H1 (cell line): ENCODE data around the gene BOK. TPM values are rescaled to one million over a fixed set of nuclear protein-coding genes. Genes with fewer than 3 reads are reported as not detected.

Experiments
- CTCF ChIA-PET: fragments of 300-600 bp; sonication (Branson Sonifier 250); formaldehyde crosslinking; loops from one replicate; lab custom pipeline; 2021; ENCODE audit not compliant: partially characterized antibody; lab: Charles Lee
- POLR2A ChIA-PET: fragments of 300-600 bp; sonication (Branson Sonifier 250); formaldehyde crosslinking; loops from one replicate; lab custom pipeline; 2021; ENCODE audit warnings: inconsistent platforms; ENCODE audit not compliant: partially characterized antibody; lab: Charles Lee
- DNase-seq, 2 experiments: peaks; one replicate each; pipeline versions ENCODE4 v3.0.0 to v3.0.0-alpha.2; 2010 to 2022; ENCODE audit warnings: low spot score in 2 of 2, low read depth in 1 of 2, mixed read lengths in 1 of 2
- FAIRE-seq: peaks from 2 replicates; lab custom pipeline; 2011; peaks lifted over from hg19 to GRCh38; lab: Jason Lieb, UNC
- H2AFZ ChIP-seq: 2 replicates; pipeline ENCODE4 v1.8.1; 2012; ENCODE audit warnings: low read length, inconsistent platforms
- H2AK5ac ChIP-seq: 2 replicates; pipeline ENCODE4 v1.6.1; 2013; ENCODE audit warnings: low read depth, low read length
- H2BK120ac ChIP-seq: replicated peaks from 2 replicates; pipeline ENCODE3; 2013; ENCODE audit warnings: low read depth, low read length, inconsistent platforms
- H2BK12ac ChIP-seq: 2 replicates; pipeline ENCODE4 v1.6.1; 2013; ENCODE audit warnings: low read depth, low read length
- H2BK15ac ChIP-seq: 2 replicates; pipeline ENCODE4 v1.6.1; 2013; ENCODE audit warnings: low read length
- H2BK20ac ChIP-seq: 2 replicates; pipeline ENCODE4 v1.6.1; 2013; ENCODE audit warnings: low read length
- H2BK5ac ChIP-seq: 2 replicates; pipeline ENCODE4 v1.6.1; 2013; ENCODE audit warnings: low read depth, low read length
- H3K14ac ChIP-seq: 2 replicates; pipeline ENCODE4 v1.6.1; 2013; ENCODE audit warnings: inconsistent platforms; ENCODE audit not compliant: insufficient read length
- H3K18ac ChIP-seq: 2 replicates; pipeline ENCODE4 v1.6.1; 2013; ENCODE audit warnings: low read length; ENCODE audit errors: extremely low read depth
- H3K23ac ChIP-seq: 2 replicates; pipeline ENCODE4 v1.6.1; 2013; ENCODE audit warnings: inconsistent platforms; ENCODE audit not compliant: insufficient read length
- H3K23me2 ChIP-seq: 2 replicates; pipeline ENCODE4 v1.6.1; 2013; ENCODE audit warnings: low read depth, low read length
- H3K27ac ChIP-seq: 2 replicates; pipeline ENCODE4 v1.6.1; 2011; ENCODE audit warnings: low read depth, low read length, inconsistent platforms
- H3K27me3 ChIP-seq, 4 experiments: replicated peaks in 1 of 4; 1 replicate in 1 of 4; 2 replicates in 3 of 4; pipeline versions ENCODE4 v1.6.1 to v1.8.1; 2011 to 2013; ENCODE audit warnings: low read length in 3 of 4, mild to moderate bottlenecking in 3 of 4, inconsistent platforms in 2 of 4, mixed read lengths in 2 of 4, moderate library complexity in 1 of 4; ENCODE audit not compliant: control insufficient read depth in 3 of 4, insufficient read depth in 3 of 4; ENCODE audit errors: extremely low read depth in 1 of 4
- H3K36me3 ChIP-seq, 4 experiments: 2 replicates each; pipeline versions ENCODE4 v1.6.1 to v1.8.1; 2011 to 2013; ENCODE audit warnings: mild to moderate bottlenecking in 4 of 4, low read length in 3 of 4, moderate library complexity in 2 of 4, control low read depth in 1 of 4, inconsistent platforms in 1 of 4; ENCODE audit not compliant: insufficient read depth in 4 of 4, control insufficient read depth in 2 of 4
- H3K4ac ChIP-seq: replicated peaks from 2 replicates; pipeline ENCODE3; 2013; ENCODE audit warnings: low read length, low read depth, mixed read lengths, inconsistent platforms; ENCODE audit not compliant: insufficient read length
- H3K4me1 ChIP-seq, 4 experiments: replicated peaks in 1 of 4; 1 replicate in 1 of 4; 2 replicates in 3 of 4; pipeline versions ENCODE4 v1.6.1 to v1.8.1; 2011 to 2013; ENCODE audit warnings: low read length in 3 of 4, inconsistent platforms in 2 of 4, mixed read lengths in 1 of 4; ENCODE audit not compliant: insufficient read depth in 4 of 4, control insufficient read depth in 3 of 4
- H3K4me2 ChIP-seq, 2 experiments: 2 replicates each; pipeline versions ENCODE4 v1.6.1 to v1.8.1; 2011 to 2013; ENCODE audit warnings: low read depth in 2 of 2, low read length in 2 of 2, control low read depth in 1 of 2, inconsistent platforms in 1 of 2, mild to moderate bottlenecking in 1 of 2; ENCODE audit not compliant: insufficient read depth in 1 of 2
- H3K4me3 ChIP-seq, 4 experiments: fragments of 200-600, 300-600 bp in 1 of 4; sonication (generic), shearing (Covaris generic), sonication (Bioruptor Twin) in 1 of 4; 2 replicates each; pipeline versions ENCODE4 v1.5.1 to v1.8.1; 2011 to 2016; ENCODE audit warnings: low read length in 4 of 4, low read depth in 3 of 4, control low read depth in 2 of 4, inconsistent platforms in 2 of 4, mild to moderate bottlenecking in 2 of 4, mixed read lengths in 1 of 4, moderate library complexity in 1 of 4; ENCODE audit not compliant: insufficient read depth in 2 of 4; ENCODE audit errors: extremely low read depth in 1 of 4
- H3K56ac ChIP-seq: replicated peaks from 2 replicates; pipeline ENCODE3; 2013; ENCODE audit warnings: low read depth, mild to moderate bottlenecking, mixed read lengths, low read length, inconsistent platforms; ENCODE audit not compliant: insufficient read length
- H3K79me1 ChIP-seq: 2 replicates; pipeline ENCODE4 v1.6.1; 2013; ENCODE audit warnings: low read depth, low read length, control low read depth
- H3K79me2 ChIP-seq, 2 experiments: 2 replicates each; pipeline versions ENCODE4 v1.6.1 to v1.8.1; 2012 to 2013; ENCODE audit warnings: low read length in 2 of 2, mild to moderate bottlenecking in 2 of 2, inconsistent platforms in 1 of 2; ENCODE audit not compliant: insufficient read depth in 2 of 2, control insufficient read depth in 1 of 2
- H3K9ac ChIP-seq, 4 experiments: replicated peaks in 1 of 4; 1 replicate in 1 of 4; 2 replicates in 3 of 4; pipeline versions ENCODE4 v1.6.1 to v1.8.1; 2011 to 2013; ENCODE audit warnings: low read depth in 3 of 4, low read length in 3 of 4, control low read depth in 2 of 4, mild to moderate bottlenecking in 2 of 4, moderate library complexity in 2 of 4, inconsistent platforms in 1 of 4; ENCODE audit errors: extremely low read depth in 1 of 4
- H3K9me3 ChIP-seq, 2 experiments: 2 replicates each; pipeline versions ENCODE4 v1.6.1 to v1.8.1; 2012 to 2013; ENCODE audit warnings: mild to moderate bottlenecking in 2 of 2, moderate library complexity in 2 of 2, control low read depth in 1 of 2, inconsistent platforms in 1 of 2, low read depth in 1 of 2, low read length in 1 of 2, mixed read lengths in 1 of 2; ENCODE audit not compliant: insufficient read depth in 2 of 2
- H4K20me1 ChIP-seq, 2 experiments: replicated peaks in 1 of 2; 2 replicates each; pipeline versions ENCODE3 to v1.8.1; 2011 to 2013; ENCODE audit warnings: inconsistent platforms in 2 of 2, low read length in 2 of 2, mild to moderate bottlenecking in 1 of 2; ENCODE audit not compliant: insufficient read depth in 2 of 2, control insufficient read depth in 1 of 2
- H4K5ac ChIP-seq: 2 replicates; pipeline ENCODE4 v1.6.1; 2013; ENCODE audit warnings: low read length, low read depth, mixed read lengths, inconsistent platforms; ENCODE audit not compliant: insufficient read length
- H4K8ac ChIP-seq: 2 replicates; pipeline ENCODE4 v1.8.0; 2013; ENCODE audit warnings: mild to moderate bottlenecking, moderate library complexity, low read length, inconsistent platforms; ENCODE audit not compliant: insufficient read depth; ENCODE audit errors: extremely low read depth
- H4K91ac ChIP-seq: replicated peaks from 2 replicates; pipeline ENCODE3; 2013; ENCODE audit warnings: low read length, mixed read lengths, inconsistent platforms; ENCODE audit not compliant: insufficient read length
- BACH1 ChIP-seq: IDR thresholded peaks from 2 replicates; pipeline ENCODE4 v1.6.1; 2012; ENCODE audit warnings: low read length, improper control_type of control experiment
- NANOG ChIP-seq: IDR thresholded peaks from 2 replicates; pipeline ENCODE4 v1.6.1; 2011; ENCODE audit warnings: low read length, low read depth, mild to moderate bottlenecking, inconsistent platforms; ENCODE audit not compliant: insufficient read depth, poor library complexity, severe bottlenecking
- SP1 ChIP-seq: IDR thresholded peaks from 2 replicates; pipeline ENCODE4 v1.6.1; 2011; ENCODE audit warnings: low read depth, low read length
- WGBS, 2 experiments: shearing (Covaris generic) in 1 of 2; methylation state at CpG; one replicate each; pipeline versions ENCODE4 v1.1.6 to v1.1.7; 2013 to 2015; ENCODE audit warnings: low lambda C conversion rate in 2 of 2, mixed read lengths in 2 of 2, inconsistent platforms in 1 of 2, low coverage in 1 of 2, missing lambda C conversion rate in 1 of 2; ENCODE audit not compliant: insufficient replicate concordance in 2 of 2, insufficient coverage in 1 of 2, insufficient read length in 1 of 2; ENCODE audit errors: extremely low coverage in 1 of 2, missing lambda C conversion rate in 1 of 2; 5-methylcytosine and 5-hydroxymethylcytosine counted together
- polyA plus RNA-seq, 7 experiments: library from polyadenylated mRNA; depleted of rRNA in 3 of 7; stranded (reverse) in 5 of 7; unstranded in 2 of 7; fragments of >200 nt in 5 of 7; fragments of 200-250 nt in 2 of 7; gene quantifications; 1 replicate in 5 of 7; 2 replicates in 1 of 7; 4 replicates in 1 of 7; pipeline versions ENCODE4 v1.2.1 to v1.2.3, GENCODE V29; 2011 to 2013; ENCODE audit warnings: missing spikeins in 2 of 7, mixed read lengths in 2 of 7
- total RNA-seq: library from RNA; stranded (reverse); fragmentation: NEBNext Ultra II Directional; extraction: Animal tissue kit (Norgen Biotek cat#: 25700); gene quantifications from 2 replicates; pipeline ENCODE4 v1.2.1, GENCODE V29; 2021
- TF ChIP-seq, protein P1 (sequence below), 3 experiments: IDR thresholded peaks; 1 replicate in 2 of 3; 2 replicates in 1 of 3; pipeline versions ENCODE4 v1.5.1 to v1.6.1; 2011; ENCODE audit warnings: low read length in 3 of 3, mild to moderate bottlenecking in 3 of 3, inconsistent platforms in 2 of 3, low read depth in 1 of 3, moderate library complexity in 1 of 3; ENCODE audit not compliant: insufficient read depth in 1 of 3; ENCODE audit errors: control extremely low read depth in 1 of 3

The BOK gene
- total and polyA plus RNA-seq, 2 of the 8 experiments (the other 6 are each of a cell fraction or from before 2014, with no cell fraction given) = 33.7 to 37.6 TPM

DNA sequence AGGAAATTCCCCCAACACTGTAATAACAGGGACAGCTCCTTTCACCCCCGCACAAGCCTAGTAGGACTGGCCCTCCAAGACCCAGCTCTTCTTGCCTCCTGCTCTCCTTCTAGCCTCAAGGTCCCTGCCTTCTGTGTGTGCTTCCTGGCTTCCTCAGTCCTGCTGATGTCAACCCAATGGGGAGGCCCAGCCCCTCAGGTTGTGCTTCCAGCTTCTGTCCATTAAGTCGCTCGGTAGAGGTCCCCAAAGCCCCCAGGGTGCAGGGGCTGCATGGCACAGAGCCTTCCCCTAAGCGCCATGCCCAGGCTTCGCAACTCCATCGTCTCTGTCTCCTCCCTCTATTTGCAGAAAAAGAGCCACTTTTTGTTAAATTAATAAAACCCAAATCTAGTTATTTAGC is 39.0 kb downstream of the BOK start:
- FAIRE-seq = no peak
- Histone ChIP-seq H3K9ac (no peak overlapping the region), H3K14ac (no peak overlapping the region), H3K4me1 (no peaks in the 10 kb centered on the region), H3K9me3 (no peaks in the 10 kb centered on the region), H2BK12ac (no peak overlapping the region), H3K23ac (no peak overlapping the region), H2BK15ac (no peak overlapping the region), H2BK5ac (no peak overlapping the region), H4K5ac (no peak overlapping the region), H3K18ac (no peak overlapping the region), H3K23me2 (no peaks in the 10 kb centered on the region), H4K8ac (no peak overlapping the region), H3K4me2 (no peak overlapping the region), H3K79me2 (no peaks in the 10 kb centered on the region), H3K4ac (no peak overlapping the region), H2AFZ (no peak overlapping the region), H2BK120ac (no peak overlapping the region), H3K27ac (no peak overlapping the region), H4K91ac (no peak overlapping the region), H3K36me3 (peaks cover 0 to 12% (median 1%) of the 10 kb centered on the region in 4 experiments; a peak in 4 of 8 replicates), H2AK5ac (no peak overlapping the region), H3K27me3 (no peaks in the 10 kb centered on the region), H2BK20ac (no peak overlapping the region), H3K56ac (no peak overlapping the region), H3K4me3 (no peak overlapping the region), H4K20me1 (peaks cover 3 to 11% of the 10 kb centered on the region in 2 experiments), H3K79me1 (no peaks in the 10 kb centered on the region; the same call in 1 of the 2 replicates)
- POLR2A ChIA-PET = interaction anchor here (1.0 to 1.2 kb wide), 2 partner anchors 13 to 42 kb away, joined by 3 to 4 read pairs; no protein-coding TSS in a partner anchor
- DNase-seq = no peak
- 90% methylated on average over 6 of the region's 6 CpGs; no CpG with 5 or more reads in 1 of the 2 experiments for WGBS, 2 experiments
- CTCF ChIA-PET = interaction anchor here (0.7 to 4.2 kb wide), 10 partner anchors 12 to 206 kb away, joined by 3 to 18 read pairs (median 3); partner anchors contain the start of gene DTYMK
- TF ChIP-seq SP1 (no peak), NANOG (no peak), BACH1 (no peak)
- TF ChIP-seq, protein P1, sequence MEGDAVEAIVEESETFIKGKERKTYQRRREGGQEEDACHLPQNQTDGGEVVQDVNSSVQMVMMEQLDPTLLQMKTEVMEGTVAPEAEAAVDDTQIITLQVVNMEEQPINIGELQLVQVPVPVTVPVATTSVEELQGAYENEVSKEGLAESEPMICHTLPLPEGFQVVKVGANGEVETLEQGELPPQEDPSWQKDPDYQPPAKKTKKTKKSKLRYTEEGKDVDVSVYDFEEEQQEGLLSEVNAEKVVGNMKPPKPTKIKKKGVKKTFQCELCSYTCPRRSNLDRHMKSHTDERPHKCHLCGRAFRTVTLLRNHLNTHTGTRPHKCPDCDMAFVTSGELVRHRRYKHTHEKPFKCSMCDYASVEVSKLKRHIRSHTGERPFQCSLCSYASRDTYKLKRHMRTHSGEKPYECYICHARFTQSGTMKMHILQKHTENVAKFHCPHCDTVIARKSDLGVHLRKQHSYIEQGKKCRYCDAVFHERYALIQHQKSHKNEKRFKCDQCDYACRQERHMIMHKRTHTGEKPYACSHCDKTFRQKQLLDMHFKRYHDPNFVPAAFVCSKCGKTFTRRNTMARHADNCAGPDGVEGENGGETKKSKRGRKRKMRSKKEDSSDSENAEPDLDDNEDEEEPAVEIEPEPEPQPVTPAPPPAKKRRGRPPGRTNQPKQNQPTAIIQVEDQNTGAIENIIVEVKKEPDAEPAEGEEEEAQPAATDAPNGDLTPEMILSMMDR (IDR thresholded peaks at IDR 0.05; ENCODE audit: control extremely low read depth in 1 of 3, insufficient read depth in 1 of 3, low read depth in 1 of 3, low read length in 3 of 3) = no peak
